Smooth muscle cell (in vitro differentiated cells): Measurements from ENCODE around the gene FLRT2. TPM values are rescaled to one million over a fixed set of nuclear protein-coding genes. Genes with fewer than 3 reads are reported as not detected.

Experiments used
- DNase-seq: peaks from one replicate; lab custom pipeline; 2025; ENCODE audit not compliant: unreplicated experiment; lab: John Stamatoyannopoulos, UW
- H2AFZ ChIP-seq: fragments of 200-600 bp; sonication (generic); 2 replicates; pipeline ENCODE4 v1.6.0; 2016; ENCODE audit warnings: antibody characterized with exemption, low read depth, mild to moderate bottlenecking
- H3F3A ChIP-seq: fragments of 200-600 bp; sonication (generic); 2 replicates; pipeline ENCODE4 v1.6.0; 2017; ENCODE audit warnings: antibody characterized with exemption, low read depth
- H3K27ac ChIP-seq: fragments of 200-600 bp; sonication (generic); 2 replicates; pipeline ENCODE4 v1.5.1; 2016; ENCODE audit warnings: low read depth, mild to moderate bottlenecking
- H3K27me3 ChIP-seq: fragments of 200-600 bp; sonication (generic); 2 replicates; pipeline ENCODE4 v1.6.1; 2016; ENCODE audit warnings: low read depth, mild to moderate bottlenecking
- H3K36me3 ChIP-seq: fragments of 200-600 bp; sonication (generic); 2 replicates; pipeline ENCODE4 v1.5.1; 2016; ENCODE audit warnings: low read depth
- H3K4me1 ChIP-seq: fragments of 200-600 bp; sonication (generic); 2 replicates; pipeline ENCODE4 v1.5.1; 2016; ENCODE audit warnings: low read depth
- H3K4me2 ChIP-seq: fragments of 200-600 bp; sonication (generic); 2 replicates; pipeline ENCODE4 v1.6.0; 2016; ENCODE audit warnings: mild to moderate bottlenecking
- H3K4me3 ChIP-seq: fragments of 200-600 bp; sonication (generic); 2 replicates; pipeline ENCODE4 v1.5.1; 2016; ENCODE audit warnings: mild to moderate bottlenecking
- H3K79me2 ChIP-seq: fragments of 200-600 bp; sonication (generic); 2 replicates; pipeline ENCODE4 v1.6.0; 2016; ENCODE audit warnings: low read depth, mild to moderate bottlenecking
- H3K9ac ChIP-seq: fragments of 200-600 bp; sonication (generic); 2 replicates; pipeline ENCODE4 v1.6.0; 2016; ENCODE audit warnings: low read depth
- H3K9me3 ChIP-seq: fragments of 200-600 bp; sonication (generic); replicated peaks from 2 replicates; pipeline ENCODE4 v1.5.1; 2016; ENCODE audit warnings: low read depth
- H4K20me1 ChIP-seq: fragments of 200-600 bp; sonication (generic); 2 replicates; pipeline ENCODE4 v1.6.0; 2016; ENCODE audit warnings: low read depth
- CTCF ChIP-seq: fragments of 200-600 bp; sonication (generic); IDR thresholded peaks from 2 replicates; pipeline ENCODE4 v1.5.1; 2017; ENCODE audit warnings: borderline replicate concordance, mild to moderate bottlenecking, antibody characterized with exemption; ENCODE audit not compliant: insufficient read depth, poor library complexity, severe bottlenecking
- WGBS: methylation state at CpG from one replicate; pipeline ENCODE4 v1.1.7; 2016; ENCODE audit warnings: low lambda C conversion rate; 5-methylcytosine and 5-hydroxymethylcytosine counted together
- polyA plus RNA-seq: library from polyadenylated mRNA; unstranded; fragments of >200 nt; fragmentation: Nextera tagmentation; extraction: Ambion mirVana; gene quantifications from 2 replicates; pipeline ENCODE4 v1.2.1, GENCODE V29; 2016
- total RNA-seq: library from RNA; depleted of rRNA; stranded (reverse); fragments of >200 nt; gene quantifications from 2 replicates; pipeline ENCODE4 v1.2.3, GENCODE V29; 2014

The FLRT2 gene
- total and polyA plus RNA-seq, 2 experiments from 2014 or later: 52.3 to 104 TPM

- no peaks in the 10 kb centered on the region for H3K27me3 ChIP-seq
- no peak for DNase-seq
- H3K9me3 ChIP-seq: no peaks in the 10 kb centered on the region
- H3K36me3 ChIP-seq: peaks cover 17% of the 10 kb centered on the region
- peaks cover 11% of the 10 kb centered on the region for H3F3A ChIP-seq
- H4K20me1 ChIP-seq: peaks cover 82% of the 10 kb centered on the region
- H3K4me3 ChIP-seq: no peak overlapping the region
- H3K4me1 ChIP-seq: peaks cover 8% of the 10 kb centered on the region
- peaks cover 47% of the 10 kb centered on the region for H3K79me2 ChIP-seq
- no peak overlapping the region for H3K9ac ChIP-seq
- no peak overlapping the region for H3K4me2 ChIP-seq
- TF ChIP-seq CTCF: no peak
- no peak overlapping the region for H2AFZ ChIP-seq
- H3K27ac ChIP-seq: no peak overlapping the region
- 93% methylated on average over 13 of the region's 13 CpGs for WGBS
Observed at GRCh38 chr14:85622106-85622505, 92.2 kb downstream of the FLRT2 start.

GRCh38 chr14:85622986-85623685, 93.2 kb downstream of the FLRT2 start:
- Histone ChIP-seq H3K79me2 (peaks cover 37% of the 10 kb centered on the region), H3K27ac (no peak overlapping the region), H3K9me3 (no peaks in the 10 kb centered on the region), H3K27me3 (no peaks in the 10 kb centered on the region), H4K20me1 (peaks cover 72% of the 10 kb centered on the region), H3K4me1 (peaks cover under 1% of the 10 kb centered on the region), H3K9ac (no peak overlapping the region), H3K36me3 (peaks cover 17% of the 10 kb centered on the region), H3K4me3 (no peak overlapping the region), H3F3A (peaks cover 5% of the 10 kb centered on the region), H3K4me2 (no peak overlapping the region), H2AFZ (no peak overlapping the region)
- no peak for DNase-seq
- TF ChIP-seq CTCF: no peak
- 98% methylated on average over 27 of the region's 27 CpGs for WGBS

DNA sequence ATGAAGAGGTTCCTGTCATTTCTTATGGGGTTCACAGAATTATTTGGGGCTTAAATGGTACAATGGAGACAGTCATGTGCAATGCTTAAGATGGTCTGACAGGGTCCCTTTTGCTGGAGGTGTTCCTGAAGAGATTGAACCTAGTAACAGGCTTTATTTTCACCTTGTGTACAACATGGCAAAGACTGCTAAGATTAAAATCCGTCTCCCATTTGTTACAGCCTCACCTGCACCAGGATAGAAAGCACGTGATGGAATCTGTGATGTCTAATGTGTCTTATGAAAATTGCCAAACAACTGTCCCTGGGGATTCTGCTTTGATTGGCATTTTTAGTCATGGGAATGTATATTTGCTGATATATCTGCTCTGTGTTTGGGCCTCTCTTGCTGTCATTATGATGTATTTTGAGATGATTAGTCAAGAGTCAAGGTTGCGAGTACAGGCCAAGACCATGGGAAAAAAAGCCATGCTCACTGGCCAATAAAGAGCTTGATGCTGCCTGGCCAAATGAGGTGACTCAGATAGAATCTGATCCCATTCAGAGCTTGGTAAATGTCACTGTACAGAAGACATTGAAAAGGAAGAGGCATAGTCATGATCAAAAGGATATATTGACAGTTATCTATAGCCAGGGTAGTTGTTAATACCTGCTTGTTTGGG, 96.1 kb downstream of the FLRT2 start:
- no peaks in the 10 kb centered on the region for H3K9me3 ChIP-seq
- H3K27me3 ChIP-seq: no peaks in the 10 kb centered on the region
- no peak for TF ChIP-seq CTCF
- H3K4me3 ChIP-seq: no peak overlapping the region
- peaks cover 24% of the 10 kb centered on the region for H3K79me2 ChIP-seq
- 93% methylated on average over 3 of the region's 3 CpGs for WGBS
- H3K36me3 ChIP-seq: peaks cover 17% of the 10 kb centered on the region
- no peak overlapping the region for H2AFZ ChIP-seq
- no peak overlapping the region for H3K27ac ChIP-seq
- peaks cover 47% of the 10 kb centered on the region for H4K20me1 ChIP-seq
- H3F3A ChIP-seq: peaks cover 16% of the 10 kb centered on the region
- DNase-seq: no peak
- H3K4me1 ChIP-seq: no peaks in the 10 kb centered on the region
- no peak overlapping the region for H3K4me2 ChIP-seq
- no peak overlapping the region for H3K9ac ChIP-seq
